22Rv1 (cell line): Measurements from ENCODE around the gene ATP9A.
A peak's percentile ranks its signal among the peaks of the same experiment; 100 is the strongest.

Experiments
- H3K27ac ChIP-seq: fragments of 450-650 bp; 2 replicates; pipeline ENCODE4 v1.5.1; 2017
- CTCF ChIP-seq: fragments of 450-650 bp; IDR thresholded peaks from 2 replicates; pipeline ENCODE4 v1.5.1; 2017; ENCODE audit warnings: mild to moderate bottlenecking
- ZFX ChIP-seq: fragments of 450-650 bp; IDR thresholded peaks from 2 replicates; pipeline ENCODE4 v1.6.1; 2017; ENCODE audit warnings: antibody characterized with exemption, borderline replicate concordance

ATP9A gene

GRCh38 chr20:51703400-51704287, 64.5 kb downstream of the ATP9A start:
- TF ChIP-seq ZFX (no peak), CTCF (no peak)
- H3K27ac ChIP-seq, result peak overlapping the region; percentile 11; the same call in 1 of the 2 replicates

- H3K27ac ChIP-seq, result no peak overlapping the region
- TF ChIP-seq CTCF (no peak), ZFX (no peak)
Observed at GRCh38 chr20:51702556-51702955, 65.6 kb downstream of the ATP9A start.

- TF ChIP-seq CTCF (peak; percentile 75), ZFX (no peak)
- H3K27ac ChIP-seq, result no peak overlapping the region
Observed at GRCh38 chr20:51700809-51701285, 67.3 kb downstream of the ATP9A start.

- TF ChIP-seq ZFX (no peak), CTCF (no peak)
- H3K27ac ChIP-seq, result no peak overlapping the region
Observed at GRCh38 chr20:51698252-51698651, 69.9 kb downstream of the ATP9A start.

DNA sequence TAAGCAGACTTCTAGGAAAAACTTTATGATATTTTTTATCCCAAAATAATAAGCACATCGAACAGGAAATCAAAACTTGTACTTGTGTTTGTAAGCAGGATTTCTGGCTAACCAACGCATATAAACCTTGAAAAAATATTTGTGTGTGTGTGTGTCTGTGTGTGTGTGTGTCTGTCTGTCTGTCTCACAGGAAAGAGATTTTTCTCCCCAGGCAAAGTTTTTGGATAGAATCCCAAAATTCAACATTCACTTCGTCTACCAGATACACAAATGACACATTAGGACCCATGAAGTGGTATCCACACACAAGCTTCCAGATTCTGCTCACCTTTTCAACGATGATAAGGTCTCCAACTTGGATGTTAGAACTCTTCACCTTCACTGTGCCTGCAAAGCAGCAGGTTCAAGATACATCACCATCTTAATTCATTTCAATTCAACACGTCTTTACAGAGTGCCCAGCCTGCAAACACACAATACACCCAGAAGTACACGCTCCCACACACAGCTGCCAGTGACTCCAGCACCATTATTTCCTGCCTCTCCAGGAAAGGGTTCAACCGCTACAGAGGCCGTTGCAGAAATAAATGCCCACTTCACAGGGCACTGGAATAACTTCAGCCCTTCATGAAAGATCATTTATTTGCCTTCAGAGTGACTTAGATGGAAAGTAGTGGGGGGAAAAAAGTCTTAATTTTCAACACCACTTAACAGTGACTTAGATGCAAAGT, 70.9 kb downstream of the ATP9A start:
- H3K27ac ChIP-seq, result no peak overlapping the region
- TF ChIP-seq CTCF, result no peak
- TF ChIP-seq ZFX, result no peak

GRCh38 chr20:51696304-51697071, 71.7 kb downstream of the ATP9A start:
- no peak overlapping the region for H3K27ac ChIP-seq

More at GRCh38 chr20:51696304-51697071, 71.7 kb downstream of the ATP9A start:
- TF ChIP-seq ZFX (no peak), CTCF (no peak)
